NCI-H446 treated with DMSO at 0.1 percent for 48 hours (cell line): Measurements from ENCODE around the gene CD83.

ENCODE experiments used
- DNase-seq: peaks from one replicate; lab custom pipeline; 2025; lab: John Stamatoyannopoulos, UW

CD83 gene

GRCh38 chr6:14126191-14126590 lies 8.6 kb downstream of the CD83 start:
- no peak for DNase-seq

- no peak for DNase-seq
These were observed 10.0 kb downstream of the CD83 start for GRCh38 chr6:14127611-14128010.

- no peak for DNase-seq
These were observed 10.4 kb downstream of the CD83 start for GRCh38 chr6:14128012-14128411.

GRCh38 chr6:14128746-14129145 lies 11.2 kb downstream of the CD83 start:
- no peak for DNase-seq

GRCh38 chr6:14129575-14129974 lies 12.0 kb downstream of the CD83 start:
- DNase-seq, result peak; percentile 52

- DNase-seq, result no peak
These were observed 13.0 kb downstream of the CD83 start for GRCh38 chr6:14130435-14131075.

GRCh38 chr6:14131579-14131978 lies 14.0 kb downstream of the CD83 start:
- DNase-seq, result no peak

GRCh38 chr6:14132244-14132920 lies 14.8 kb downstream of the CD83 start:
- DNase-seq, result no peak

GRCh38 chr6:14132921-14133275 lies 15.3 kb downstream of the CD83 start:
- no peak for DNase-seq

GRCh38 chr6:14134211-14134910 lies 16.8 kb downstream of the CD83 start:
- DNase-seq, result no peak

- DNase-seq, result no peak
These were observed 18.4 kb downstream of the CD83 start for GRCh38 chr6:14135893-14136539.

GRCh38 chr6:14138701-14139215 lies 21.2 kb downstream of the CD83 start:
- DNase-seq, result no peak

GRCh38 chr6:14141351-14142062 lies 23.9 kb downstream of the CD83 start:
- DNase-seq, result no peak

GRCh38 chr6:14142063-14142450 lies 24.5 kb downstream of the CD83 start:
- DNase-seq, result no peak

- DNase-seq, result no peak
These were observed 25.1 kb downstream of the CD83 start for GRCh38 chr6:14142511-14143223.

GRCh38 chr6:14143305-14143704 lies 25.7 kb downstream of the CD83 start:
- DNase-seq, result no peak

- peak; percentile 49 for DNase-seq
These were observed 27.1 kb downstream of the CD83 start for GRCh38 chr6:14144678-14145113.

- no peak for DNase-seq
These were observed 29.0 kb downstream of the CD83 start for GRCh38 chr6:14146506-14147096.

- DNase-seq, result peak; percentile 44
These were observed 30.3 kb downstream of the CD83 start for GRCh38 chr6:14147891-14148290.

- no peak for DNase-seq
These were observed 30.9 kb downstream of the CD83 start for GRCh38 chr6:14148471-14148870.
